Spleen (tissue), 7 donors: Measurements from ENCODE around the gene NME1.

ENCODE experiments used
- POLR2AphosphoS5 ChIP-seq, 3 donors: sonication (generic); formaldehyde crosslinking; IDR thresholded peaks; one replicate each; pipeline ENCODE4 v1.5.1; 2017; ENCODE audit warnings: antibody characterized with exemption in 3 of 3
- TF ChIP-seq, protein P1 (sequence below), 11 experiments: fragments of 200-600 bp in 7 of 11; fragments of 450-650 bp in 4 of 11; sonication (generic) in 4 of 11; IDR thresholded peaks in 8 of 11; conservative IDR thresholded peaks in 3 of 11; 1 replicate in 7 of 11; 2 replicates in 4 of 11; pipeline versions ENCODE4 v1.4.0 to v1.8.0; 2016 to 2021; ENCODE audit warnings: antibody characterized with exemption in 11 of 11, inconsistent platforms in 4 of 11, mild to moderate bottlenecking in 1 of 11
- donor health status: DM: no; HTN: no; CAD: no; lungs with moderate emphysema.
- donor health status: DM: no; HTN: no; CAD: no.
- donor health status: DM: no; HTN: no; CAD: no.

DNA sequence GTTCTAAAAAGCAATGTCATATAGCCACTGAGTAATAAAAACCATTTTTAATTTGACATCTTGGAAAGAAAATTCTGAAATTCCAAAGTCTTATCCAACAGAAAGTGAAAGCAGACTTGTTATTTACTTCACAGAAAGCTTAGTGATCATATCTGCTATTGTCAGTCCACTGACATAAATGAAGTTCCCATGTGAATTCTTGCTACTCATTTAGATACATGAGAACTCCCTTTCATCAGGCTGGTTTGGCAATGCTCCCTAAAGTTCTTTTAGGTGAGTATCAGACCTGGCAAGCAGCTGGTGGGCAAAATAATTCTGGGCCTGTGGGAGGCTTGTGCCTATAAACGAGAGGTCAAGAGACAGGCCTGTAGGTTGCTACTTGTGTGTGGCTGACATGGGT, 36.3 kb downstream of the NME1 start:
- TF ChIP-seq, protein P1, sequence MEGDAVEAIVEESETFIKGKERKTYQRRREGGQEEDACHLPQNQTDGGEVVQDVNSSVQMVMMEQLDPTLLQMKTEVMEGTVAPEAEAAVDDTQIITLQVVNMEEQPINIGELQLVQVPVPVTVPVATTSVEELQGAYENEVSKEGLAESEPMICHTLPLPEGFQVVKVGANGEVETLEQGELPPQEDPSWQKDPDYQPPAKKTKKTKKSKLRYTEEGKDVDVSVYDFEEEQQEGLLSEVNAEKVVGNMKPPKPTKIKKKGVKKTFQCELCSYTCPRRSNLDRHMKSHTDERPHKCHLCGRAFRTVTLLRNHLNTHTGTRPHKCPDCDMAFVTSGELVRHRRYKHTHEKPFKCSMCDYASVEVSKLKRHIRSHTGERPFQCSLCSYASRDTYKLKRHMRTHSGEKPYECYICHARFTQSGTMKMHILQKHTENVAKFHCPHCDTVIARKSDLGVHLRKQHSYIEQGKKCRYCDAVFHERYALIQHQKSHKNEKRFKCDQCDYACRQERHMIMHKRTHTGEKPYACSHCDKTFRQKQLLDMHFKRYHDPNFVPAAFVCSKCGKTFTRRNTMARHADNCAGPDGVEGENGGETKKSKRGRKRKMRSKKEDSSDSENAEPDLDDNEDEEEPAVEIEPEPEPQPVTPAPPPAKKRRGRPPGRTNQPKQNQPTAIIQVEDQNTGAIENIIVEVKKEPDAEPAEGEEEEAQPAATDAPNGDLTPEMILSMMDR (IDR thresholded peaks at IDR 0.05 in 8 of 11, conservative IDR thresholded peaks at IDR 0.05 in 3 of 11): no peak
- TF ChIP-seq POLR2AphosphoS5 (IDR thresholded peaks at IDR 0.05): no peak
